ENCODE results near the gene ABHD12.

Gene ABHD12

DNA sequence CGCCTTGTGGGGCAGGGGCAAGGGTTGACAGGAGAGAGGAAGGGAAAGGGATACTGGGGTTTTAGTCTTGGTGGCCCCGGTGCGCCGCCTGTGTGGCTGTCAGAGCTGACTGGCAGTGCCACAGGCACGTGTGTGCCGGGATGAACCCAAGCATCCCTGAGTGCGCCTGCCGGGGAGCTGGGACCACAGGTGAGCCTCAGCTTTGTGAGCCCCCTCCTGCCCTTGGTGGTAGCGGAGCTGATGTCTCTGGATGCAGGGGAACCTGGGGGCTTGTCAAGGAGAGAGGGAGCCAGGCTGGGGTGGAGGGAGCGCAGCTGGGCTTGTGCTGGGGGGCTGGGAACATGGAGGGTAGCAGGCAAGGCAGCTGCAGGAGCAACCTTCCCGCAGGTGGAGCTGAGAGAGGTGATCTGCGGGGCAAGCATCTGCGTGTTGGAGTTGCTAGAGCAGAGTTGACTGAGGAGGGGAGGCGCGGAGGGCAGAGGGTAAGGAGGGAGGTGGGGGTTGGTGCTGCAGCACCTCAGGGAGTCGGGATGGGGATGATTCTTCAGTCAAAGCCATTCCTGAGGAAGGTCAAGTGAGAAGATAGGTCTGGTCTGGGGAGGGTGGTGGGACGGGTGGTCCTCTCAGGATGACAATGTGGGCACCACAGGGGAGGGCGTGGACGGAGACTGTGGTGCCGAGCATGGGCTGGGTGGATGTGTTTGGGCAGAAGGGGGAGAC, 114.7 kb downstream of the ABHD12 start:
- DNase-seq, result peak; percentile 16

DNA sequence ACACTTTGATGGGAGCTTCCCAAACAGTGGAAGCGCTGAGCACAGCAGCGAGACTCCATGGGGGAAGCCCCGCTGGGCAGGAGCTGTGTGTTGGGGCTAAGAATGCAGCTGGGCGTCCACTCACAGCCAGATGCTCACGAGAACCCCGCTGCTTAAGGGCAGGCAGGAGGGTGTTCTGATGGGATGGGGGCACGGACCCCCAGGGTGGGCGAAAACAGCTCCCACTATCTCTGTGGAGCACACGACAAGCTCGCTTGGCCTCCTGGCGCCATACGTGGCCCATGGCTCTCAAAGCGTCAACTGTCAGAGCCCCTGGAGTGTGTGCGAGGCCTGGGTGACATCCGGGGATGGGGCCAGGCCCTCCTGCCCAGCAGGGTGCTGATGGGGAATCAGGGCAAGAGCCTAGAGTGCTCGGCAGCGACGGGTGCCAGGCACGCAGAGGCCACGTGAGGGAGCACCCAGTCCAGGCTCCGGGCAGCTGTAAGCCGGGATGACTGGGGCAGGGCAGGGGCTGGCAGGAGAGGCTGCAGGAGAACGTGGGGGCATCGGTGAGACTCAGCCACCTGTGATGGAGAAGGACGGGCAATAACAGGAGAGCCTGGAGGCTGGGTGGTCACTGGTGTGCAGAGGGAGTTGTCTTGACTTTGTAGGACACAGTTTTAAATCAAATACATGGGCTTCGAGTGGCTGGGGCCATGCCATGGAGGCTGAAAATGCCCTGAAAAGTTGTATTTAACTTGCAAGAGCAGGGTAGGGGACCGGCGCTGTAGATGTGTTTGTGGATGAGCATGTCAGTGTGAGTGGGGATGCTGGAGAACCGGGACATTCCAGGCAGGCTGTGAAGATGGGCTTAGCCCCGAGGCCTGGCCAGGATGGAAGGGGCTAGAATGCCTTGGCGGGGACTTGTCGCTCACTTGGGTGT, 115.5 kb downstream of the ABHD12 start:
- peak; percentile 11 for DNase-seq

DNA sequence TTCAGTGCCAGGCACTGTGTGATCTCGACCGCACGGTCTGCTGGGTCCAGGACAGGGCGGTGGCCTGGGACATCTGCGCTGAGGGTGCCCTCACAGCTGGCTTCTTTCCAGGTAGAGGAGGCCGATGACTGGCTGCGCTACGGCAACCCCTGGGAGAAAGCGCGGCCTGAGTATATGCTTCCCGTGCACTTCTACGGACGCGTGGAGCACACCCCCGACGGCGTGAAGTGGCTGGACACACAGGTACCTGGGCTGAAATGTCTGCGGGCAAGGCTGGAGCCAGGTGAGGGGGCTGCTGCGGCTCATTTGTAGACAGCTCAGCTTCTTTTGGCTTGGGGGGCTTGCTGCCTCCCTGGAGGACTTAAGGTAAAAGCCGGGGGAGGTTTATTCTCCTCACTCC, 116.2 kb downstream of the ABHD12 start:
- no peak for DNase-seq

DNA sequence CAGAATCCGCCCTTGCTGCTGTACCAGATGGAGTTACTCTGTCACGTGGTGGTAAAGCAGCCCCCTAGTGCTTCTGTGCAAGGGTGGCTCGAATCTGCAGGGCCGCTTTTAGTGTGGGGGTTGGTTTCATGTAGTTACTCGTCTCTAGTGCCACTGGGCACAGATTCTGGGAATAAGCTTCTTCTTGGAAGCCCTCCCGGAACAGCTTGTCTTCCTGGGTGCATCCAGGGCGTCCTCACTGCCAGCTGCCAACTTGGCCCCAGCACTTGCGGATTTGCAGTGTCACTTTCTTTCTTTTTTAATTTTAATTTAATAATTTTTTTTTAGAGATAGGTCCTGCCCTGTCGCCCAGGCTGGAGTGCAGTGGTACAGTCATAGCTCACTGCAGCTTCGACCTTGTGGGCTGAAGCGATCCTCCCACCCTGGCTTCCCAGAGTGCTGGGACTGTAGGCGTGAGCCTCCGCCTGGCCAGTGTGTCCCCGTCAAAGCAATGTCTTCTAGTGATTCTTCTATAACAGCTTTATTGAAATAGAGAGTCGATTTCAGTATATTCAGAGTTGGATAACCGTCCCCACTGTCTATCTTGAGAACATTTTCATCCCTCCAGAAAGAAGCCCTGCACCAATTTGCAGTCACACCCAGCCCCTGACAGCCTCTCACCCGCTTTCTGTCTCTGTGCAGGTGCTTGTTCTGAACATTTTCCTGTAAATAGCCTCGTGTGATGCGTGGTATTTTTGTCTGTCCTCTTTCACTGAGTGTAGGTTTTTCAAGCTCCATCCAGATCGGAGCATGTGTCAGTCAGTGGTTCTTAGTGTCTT, 116.9 kb downstream of the ABHD12 start:
- DNase-seq, result peak; percentile 8

DNA sequence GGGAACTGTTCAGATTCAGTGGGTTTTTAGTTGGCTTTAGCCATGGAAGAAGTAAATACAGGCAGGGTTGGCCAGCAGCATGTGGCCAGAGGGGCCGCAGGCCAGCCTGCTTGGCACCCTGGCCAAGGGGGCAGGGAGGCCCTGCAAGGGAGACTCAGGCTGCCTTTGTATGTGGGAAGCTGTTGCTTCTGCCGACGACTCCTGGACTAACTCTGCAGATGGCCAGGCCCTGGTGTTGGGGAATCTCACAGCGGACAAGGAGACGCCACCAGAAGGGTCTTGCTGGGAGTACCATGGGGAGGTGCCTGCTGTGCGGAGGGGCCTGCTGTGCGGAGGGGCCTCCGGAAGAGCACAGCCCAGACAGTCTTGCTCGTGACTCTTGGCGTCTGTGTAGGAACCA, 117.6 kb downstream of the ABHD12 start:
- peak; percentile 2 for DNase-seq

DNA sequence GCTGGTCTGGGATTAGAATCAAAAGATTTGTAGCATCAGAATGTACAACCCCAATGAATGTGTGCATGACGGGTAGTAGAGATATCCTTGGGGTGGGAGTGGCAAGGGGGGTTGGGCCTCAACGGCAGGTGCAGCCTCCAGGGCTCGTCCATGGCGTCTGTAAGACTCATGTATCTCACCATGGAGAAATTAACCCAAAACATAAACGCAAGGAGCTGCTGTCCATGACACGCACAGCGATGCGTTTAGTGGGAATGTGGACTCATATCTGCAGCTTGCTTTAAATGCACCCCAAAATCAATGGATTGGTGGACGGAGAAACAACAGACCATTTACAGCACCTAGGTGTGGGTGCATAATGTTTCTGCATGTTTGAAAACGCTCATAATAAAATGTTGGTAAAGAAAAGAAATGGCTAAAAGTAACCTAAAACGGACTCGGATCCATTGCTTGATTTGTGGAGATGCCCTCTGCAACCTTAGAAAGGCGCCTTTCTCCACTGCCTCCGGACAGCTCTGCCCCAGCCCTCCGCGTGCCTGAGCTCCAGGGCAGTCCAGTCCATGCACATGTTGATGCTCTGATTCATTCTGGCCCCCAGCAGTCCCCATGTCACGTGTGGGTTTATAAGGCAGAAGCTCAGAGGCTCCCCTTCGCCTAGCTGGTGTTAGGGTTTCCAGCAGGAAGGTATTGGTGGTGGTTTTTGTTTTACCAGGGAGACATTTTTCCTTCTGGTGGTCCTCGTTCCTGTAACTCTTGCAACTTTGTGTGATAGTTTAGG, 118.2 kb downstream of the ABHD12 start:
- DNase-seq, result no peak

DNA sequence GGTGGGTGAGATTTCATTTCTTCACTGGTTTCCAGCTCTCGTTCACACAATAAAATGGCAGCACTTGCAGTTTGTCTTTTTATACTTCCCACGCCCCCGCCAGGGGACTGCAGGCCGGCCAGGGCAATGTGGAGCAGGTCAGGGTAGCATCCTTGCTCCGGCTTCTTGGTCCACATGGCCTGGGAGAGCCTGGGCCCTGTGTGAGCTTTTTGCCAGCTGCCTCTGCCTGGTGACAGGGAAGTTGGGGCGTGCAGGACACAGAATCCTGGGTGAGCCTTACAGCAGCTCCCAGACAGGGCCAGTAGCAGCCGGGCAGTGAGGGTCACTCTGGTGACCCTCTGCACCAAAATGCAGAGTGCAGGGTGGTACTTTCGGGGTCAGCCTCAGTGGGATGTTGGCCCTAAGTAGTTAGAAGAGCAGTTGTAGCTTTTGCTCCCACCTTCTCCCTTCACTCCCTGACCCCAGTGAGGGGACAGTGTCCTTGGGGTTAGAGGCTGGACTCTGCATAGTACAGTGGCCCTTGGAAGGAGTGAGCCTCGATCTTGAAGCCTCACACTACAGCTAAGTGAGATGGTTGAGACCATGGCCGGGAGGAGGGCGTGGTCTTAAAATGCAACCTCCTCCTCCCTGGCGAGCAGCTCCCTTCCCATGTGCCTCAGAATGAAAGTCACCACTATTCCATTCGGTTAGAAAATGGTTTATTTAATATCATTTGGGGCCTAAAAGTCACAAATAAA, 119.0 kb downstream of the ABHD12 start:
- no peak for DNase-seq

DNA sequence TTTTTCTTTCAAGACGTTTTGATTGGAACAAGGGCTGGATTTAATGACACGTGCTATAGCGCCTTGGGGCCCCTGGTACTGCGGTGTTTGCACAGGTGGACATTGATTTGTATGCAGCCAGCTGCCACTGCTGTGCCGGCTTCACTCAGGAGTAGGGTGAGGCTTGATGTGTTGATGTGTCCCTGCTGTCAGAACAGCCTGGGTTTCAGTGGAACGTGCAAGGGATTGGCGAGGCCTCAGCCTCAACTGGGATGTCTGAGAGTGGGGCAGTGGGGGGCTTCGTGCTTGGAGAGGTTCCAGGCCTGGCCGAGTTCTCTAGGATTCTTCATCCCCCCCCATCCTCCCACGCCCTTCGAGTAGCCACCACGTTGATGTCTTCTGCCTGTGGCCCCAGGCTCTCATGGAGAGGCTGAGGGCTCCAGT, 119.8 kb downstream of the ABHD12 start:
- DNase-seq, result no peak

DNA sequence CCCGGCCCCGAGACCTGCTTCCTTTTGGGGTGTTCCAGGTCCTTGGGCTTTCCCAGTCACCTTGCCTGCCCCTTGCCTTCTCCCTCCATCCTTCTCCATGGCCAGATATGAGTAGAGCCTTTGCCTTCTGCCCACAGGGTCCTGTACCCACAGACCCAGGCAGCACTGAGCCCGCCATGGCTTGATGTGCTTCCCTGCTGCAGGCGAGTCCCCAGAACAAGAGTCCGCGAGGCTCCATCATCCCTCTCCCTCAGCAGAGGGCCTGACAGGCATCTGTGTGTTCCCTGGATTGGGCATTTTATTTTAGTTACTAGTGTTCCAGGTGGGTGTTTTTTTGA, 120.8 kb downstream of the ABHD12 start:
- peak; percentile 9 for DNase-seq

DNA sequence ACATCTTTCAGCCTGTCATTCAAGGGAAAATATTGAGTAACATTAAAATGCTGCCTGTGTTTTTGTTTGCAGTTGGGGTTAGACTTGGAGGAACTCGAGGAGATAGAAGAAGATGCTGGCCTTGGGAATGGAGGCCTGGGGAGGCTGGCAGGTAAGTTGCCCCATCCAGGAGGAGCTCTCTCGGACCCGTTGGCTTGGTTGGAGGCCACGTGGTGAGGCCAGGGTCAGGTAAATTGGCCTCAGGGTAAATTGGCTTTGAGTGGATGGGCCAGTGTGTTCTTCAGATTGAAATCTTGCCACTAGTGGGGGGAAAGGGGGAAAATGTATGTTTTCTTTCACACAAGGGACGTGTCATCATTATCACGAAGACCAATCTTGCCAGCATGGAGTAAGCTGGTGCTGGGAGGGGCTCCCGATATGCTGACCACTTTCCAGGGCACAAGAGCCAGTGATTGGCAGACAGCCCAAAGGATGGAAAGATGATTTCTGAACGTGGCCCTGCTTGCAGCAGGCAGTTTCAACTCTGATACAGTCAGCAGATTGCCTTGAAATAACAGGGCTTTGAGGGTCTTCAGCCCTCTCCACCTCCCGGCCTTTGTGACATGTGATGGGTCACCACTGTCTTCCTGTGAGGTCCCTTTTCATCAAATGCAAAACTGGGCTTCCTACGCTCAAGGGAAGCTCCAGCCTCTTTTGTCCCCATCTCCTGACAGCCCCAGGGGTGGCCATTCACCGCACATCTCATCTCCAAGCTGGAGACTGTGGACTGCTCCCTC, 121.4 kb downstream of the ABHD12 start:
- no peak for DNase-seq

DNA sequence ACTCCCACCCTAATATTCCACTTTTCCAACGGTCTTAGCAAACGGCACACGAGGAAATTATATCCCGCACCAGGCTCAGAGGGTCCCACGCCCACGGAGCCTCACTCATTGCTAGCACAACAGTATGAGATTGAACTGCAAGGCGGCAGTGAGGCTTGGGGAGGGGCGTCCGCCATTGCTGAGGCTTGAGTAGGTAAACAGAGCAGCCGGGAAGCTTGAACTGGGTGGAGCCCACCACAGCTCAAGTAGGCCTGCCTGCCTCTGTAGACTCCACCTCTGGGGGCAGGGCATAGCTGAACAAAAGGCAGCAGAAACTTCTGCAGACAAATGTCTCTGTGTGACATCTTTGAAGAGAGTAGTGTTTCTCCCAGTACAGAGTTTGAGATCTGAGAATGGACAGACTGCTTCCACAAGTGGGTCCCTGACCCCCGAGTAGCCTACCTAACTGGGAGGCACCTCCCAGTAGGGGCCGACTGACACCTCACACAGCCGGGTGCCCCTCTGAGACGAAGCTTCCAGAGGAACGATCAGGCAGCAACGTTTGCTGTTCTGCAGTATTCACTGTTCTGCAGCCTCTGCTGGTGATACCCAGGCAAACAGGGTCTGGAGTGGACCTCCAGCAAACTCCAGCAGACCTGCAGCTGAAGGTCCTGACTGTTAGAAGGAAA, 129.7 kb downstream of the ABHD12 start:
- peak; percentile 43 for DNase-seq

DNA sequence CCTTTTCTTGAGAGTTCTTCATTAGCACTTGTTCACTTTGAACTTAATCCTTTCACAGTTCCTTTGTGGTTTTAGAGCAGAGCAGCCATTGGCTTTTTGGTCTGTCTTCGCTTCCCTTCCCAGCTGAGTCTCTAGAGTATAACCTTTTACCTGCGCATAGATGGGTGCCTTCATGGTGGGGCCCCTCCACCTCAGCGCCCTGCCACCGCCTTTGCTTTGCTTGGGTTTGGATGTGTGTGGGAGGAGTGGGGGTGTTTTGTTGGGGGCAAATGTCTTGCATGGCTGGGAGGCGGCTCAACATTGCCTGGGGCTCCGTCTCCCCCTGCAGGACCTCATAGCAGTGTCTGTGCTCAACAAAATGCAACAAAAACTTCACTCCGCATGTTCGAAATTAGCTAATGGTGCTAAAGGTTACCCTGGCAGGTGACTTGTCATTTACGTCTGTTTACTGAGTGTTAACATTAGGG, 130.8 kb downstream of the ABHD12 start:
- peak; percentile 38 for DNase-seq

DNA sequence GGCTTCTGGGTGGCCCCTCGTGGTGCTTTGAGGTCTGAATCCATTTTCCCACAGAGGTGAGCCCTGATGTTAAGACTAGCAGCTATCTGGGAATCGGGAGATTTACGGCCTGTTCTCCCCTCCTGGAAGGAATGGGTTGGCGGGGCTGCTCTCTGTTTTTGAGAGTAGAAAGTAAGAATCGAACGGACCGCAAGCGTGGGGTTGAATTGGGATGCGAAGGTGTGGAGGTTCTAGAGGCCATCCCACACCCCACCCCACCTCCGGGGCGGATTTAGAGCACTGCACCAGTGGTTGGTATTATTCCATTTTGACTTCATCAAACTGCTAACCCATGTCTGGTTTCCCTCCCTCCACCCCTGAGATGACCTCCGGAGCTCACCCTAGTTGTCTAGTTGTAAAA, 131.3 kb downstream of the ABHD12 start:
- DNase-seq, result peak; percentile 16

DNA sequence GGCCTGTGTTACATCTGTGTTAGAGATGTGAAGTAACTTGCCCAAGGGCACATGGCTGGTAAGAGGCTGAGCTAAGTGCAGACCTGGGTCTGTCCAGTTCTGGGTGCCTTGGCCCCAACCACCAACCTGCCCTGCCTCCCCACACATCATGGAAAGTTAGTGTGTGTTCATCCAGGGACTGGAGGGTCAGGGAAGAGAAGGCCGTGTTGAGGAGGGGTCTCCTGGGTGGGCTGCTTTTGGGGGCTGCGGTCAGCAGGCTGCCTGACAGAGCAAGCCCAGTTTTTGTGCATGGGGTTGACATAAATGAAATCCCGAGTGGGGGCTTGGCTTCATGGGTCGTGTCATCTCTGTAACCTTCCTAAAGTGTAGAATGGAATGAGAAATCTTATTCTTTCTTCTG, 131.8 kb downstream of the ABHD12 start:
- DNase-seq, result peak; percentile 12

DNA sequence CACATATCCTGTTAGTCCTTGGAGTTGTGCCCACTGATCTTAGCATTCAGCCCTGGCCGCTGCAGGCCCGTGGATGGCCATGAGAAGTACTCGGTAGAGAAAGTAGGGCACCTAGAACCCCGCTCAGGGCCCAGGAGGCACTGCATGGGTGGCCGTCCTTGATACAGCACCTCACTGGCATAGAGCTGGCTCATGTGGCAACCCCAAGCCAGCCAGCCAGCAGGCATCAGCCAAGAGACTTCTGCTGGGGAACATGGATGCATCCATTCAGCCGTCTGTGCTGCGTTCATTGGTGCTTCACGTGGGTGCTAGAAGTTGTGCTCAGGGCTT, 132.2 kb downstream of the ABHD12 start:
- no peak for DNase-seq

DNA sequence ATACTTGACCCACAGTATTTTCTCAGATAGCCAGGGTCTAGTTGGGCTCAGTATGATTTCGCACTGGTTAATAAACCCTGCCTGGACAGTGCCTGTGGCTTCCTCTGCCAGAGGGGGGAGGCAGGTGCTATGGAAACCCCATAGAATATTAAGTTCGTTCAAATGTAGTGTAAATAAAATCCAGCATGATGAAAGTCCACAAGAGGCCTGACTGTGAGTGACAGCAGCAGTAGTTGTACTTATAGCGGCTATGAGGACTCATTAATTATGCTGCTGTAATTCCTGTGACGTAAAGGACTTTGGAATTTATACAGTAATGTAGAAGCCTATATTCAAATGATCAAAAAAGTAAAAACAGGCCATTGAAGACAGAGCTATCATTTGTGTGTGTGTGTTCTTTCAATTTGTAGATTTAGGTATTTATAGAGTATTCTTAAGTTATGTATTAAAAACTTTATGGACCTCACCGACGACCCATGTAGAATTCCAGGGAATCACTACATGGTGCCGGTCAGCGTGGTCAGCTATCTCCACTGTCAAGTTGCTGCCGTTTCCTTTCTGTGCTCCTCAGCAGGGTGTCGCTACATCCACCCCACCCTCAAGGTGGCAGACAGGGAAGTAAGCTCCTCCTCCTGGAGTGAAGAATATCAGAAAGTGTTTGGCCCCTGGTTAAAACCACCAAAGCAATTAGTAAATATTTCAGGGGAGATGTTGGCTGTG, 132.7 kb downstream of the ABHD12 start:
- no peak for DNase-seq

DNA sequence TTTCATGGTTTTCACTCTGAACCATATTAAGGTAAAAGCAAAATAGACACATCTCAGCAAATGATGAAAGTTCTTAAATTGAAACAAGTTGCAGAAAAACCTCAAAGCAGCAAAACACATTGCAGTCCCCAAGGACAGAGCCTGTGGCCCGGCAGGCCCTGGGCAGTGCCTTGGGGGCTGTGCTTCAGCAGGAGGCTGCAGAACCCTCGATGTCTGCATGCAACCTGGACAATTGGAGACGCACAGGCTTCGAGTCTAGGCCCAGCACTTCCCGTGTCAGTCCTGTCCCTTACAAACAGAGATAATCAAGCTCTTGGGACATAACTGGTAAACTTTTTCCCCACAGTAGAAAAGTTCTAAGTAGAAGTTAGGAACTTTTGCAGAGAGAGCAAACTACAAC, 133.5 kb downstream of the ABHD12 start:
- peak; percentile 10 for DNase-seq

DNA sequence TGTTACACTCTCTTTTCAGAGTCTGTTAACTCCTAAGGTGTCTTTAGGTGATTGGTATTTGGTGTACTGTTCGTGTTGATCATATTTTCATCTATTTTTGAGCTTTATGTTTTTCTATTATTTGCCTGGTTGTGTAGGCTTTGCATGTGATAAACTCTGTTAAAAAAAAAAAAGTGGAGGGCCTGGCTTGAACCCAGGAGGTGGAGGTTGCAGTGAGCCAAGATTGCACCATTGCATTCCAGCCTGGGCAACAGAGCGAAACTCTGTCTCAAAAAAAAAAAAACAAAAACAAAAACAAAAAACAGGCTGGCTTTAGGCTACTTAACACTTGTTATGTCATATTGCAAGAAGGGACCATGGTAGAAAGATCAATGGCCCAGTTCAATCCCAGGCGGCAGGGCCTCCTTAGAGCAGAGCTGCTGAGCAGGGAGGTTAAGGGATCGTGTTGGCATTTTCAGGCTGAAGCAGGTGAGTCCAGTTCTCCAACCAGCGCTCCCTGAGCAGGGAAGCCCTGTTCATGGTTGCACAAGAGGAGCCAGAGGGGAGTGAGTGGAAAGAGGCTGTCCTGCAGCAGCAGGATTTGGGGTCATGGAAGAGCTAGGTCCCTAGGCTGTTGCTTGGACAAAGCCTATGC, 134.3 kb downstream of the ABHD12 start:
- DNase-seq, result no peak

DNA sequence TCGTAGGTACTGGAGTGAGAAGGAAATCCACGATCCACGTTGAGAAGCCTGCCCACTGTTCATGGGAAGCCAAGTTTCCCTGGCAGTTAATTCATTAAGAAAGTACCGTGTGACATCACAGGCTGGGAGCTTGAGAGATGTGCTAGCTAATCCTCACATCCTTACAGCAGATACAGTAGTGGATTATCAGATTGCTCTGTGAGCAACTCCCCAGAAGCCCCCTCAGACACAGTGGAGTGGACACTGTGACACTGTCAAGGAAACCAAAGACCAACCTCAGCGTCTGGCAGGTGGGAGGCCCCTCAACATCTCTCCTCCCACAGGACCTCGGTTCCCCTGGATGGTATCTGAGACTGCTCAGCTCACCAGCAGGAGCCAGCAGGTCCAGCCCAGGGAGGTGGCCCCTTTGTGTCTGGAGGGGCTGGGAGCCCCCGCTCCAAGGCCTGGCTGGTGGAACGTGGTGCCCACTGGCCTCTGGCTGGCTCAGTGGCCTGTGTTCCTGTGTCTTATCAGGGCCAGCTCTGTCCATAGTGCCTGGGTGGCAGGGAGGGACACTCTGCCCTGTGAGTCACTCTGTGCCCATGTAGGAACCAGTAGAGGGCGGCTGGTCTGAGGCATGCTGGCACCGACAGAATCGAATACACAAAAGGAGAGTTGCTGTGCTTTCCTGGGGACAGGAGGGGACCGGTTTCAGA, 135.5 kb downstream of the ABHD12 start:
- peak; percentile 16 for DNase-seq
